ENCODE results near the gene COP1.

COP1 gene

GRCh38 chr1:176217461-176218099, 10.5 kb upstream of the COP1 start:
- Histone ChIP-seq H3K36me3 (ENCODE audit: control insufficient read depth, insufficient read depth, low read length) (no peaks in the 10 kb centered on the region), H3K27me3 (replicated peaks; ENCODE audit: control insufficient read depth, insufficient read depth, low read length) (no peaks in the 10 kb centered on the region), H3K4me3 (replicated peaks; ENCODE audit: low read depth, low read length) (no peak overlapping the region)
- DNase-seq (ENCODE audit: extremely low read depth, insufficient read length): no peak
- no peak for TF ChIP-seq CTCF (IDR thresholded peaks at IDR 0.05; ENCODE audit: insufficient read depth, low read length, poor library complexity, severe bottlenecking)

DNA sequence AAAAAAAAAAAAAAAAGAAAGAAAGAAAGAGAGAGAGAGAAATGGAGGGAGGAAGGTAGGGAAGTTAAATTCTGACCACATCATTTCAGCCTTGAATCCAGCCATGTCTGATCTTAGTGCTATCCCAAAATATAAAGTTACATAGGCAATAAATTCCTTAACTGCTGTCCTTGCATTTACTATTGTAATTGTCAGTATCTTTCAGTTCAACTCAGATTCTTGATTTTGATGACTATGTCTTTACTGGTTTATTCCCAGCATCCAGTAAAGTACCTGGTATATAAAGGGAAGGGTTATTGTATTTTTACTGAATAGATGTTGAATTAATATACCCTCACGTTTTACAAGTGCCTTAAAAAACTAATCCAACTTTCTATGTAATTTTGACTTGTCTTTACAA, 8.9 kb upstream of the COP1 start:
- no peaks in the 10 kb centered on the region for H3K36me3 ChIP-seq (ENCODE audit: control insufficient read depth, insufficient read depth, low read length)
- H3K4me3 ChIP-seq (replicated peaks; ENCODE audit: low read depth, low read length): no peak overlapping the region
- H3K27me3 ChIP-seq (replicated peaks; ENCODE audit: control insufficient read depth, insufficient read depth, low read length): no peaks in the 10 kb centered on the region
- no peak for DNase-seq (ENCODE audit: extremely low read depth, insufficient read length)
- TF ChIP-seq CTCF (IDR thresholded peaks at IDR 0.05; ENCODE audit: insufficient read depth, low read length, poor library complexity, severe bottlenecking): no peak

DNA sequence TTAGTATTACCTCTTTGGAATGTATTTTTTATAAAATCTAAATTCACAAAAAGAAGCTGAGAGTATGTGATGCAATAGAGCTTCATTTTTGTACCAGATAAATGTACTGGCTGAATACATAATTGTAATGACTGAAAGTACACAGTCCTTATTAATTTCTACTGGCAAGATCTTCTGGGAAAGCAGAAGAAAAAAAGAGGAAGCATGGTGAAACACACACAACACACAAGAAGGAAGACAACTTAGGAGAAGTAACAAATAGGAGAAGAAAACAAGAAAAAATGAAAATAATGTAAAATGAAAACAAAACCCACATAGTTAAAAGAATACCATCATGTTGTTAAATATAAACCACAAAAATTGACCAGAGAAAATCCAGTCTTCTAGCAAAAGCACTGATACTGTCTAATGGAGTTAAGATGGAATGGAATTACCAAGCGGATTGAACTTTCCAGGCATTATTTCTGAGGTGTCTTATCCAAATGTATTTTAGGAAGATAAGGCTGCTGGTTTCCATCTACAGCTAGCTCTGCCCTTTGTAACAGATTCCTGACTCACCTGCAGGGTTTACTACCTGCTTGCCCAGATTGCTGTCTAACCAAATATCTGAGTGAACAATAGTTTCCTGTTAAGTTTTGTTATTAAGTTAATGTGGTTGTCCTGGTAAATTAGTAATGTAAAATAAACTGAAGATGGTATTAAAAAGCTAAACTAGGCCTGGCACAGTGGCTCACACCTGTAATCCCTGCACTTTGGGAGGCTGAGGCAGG, 4.5 kb upstream of the COP1 start:
- no peaks in the 10 kb centered on the region for H3K27me3 ChIP-seq (replicated peaks; ENCODE audit: control insufficient read depth, insufficient read depth, low read length)
- H3K4me3 ChIP-seq (replicated peaks; ENCODE audit: low read depth, low read length): no peak overlapping the region
- TF ChIP-seq CTCF (IDR thresholded peaks at IDR 0.05; ENCODE audit: insufficient read depth, low read length, poor library complexity, severe bottlenecking): no peak
- DNase-seq (ENCODE audit: extremely low read depth, insufficient read length): no peak
- no peaks in the 10 kb centered on the region for H3K36me3 ChIP-seq (ENCODE audit: control insufficient read depth, insufficient read depth, low read length)

DNA sequence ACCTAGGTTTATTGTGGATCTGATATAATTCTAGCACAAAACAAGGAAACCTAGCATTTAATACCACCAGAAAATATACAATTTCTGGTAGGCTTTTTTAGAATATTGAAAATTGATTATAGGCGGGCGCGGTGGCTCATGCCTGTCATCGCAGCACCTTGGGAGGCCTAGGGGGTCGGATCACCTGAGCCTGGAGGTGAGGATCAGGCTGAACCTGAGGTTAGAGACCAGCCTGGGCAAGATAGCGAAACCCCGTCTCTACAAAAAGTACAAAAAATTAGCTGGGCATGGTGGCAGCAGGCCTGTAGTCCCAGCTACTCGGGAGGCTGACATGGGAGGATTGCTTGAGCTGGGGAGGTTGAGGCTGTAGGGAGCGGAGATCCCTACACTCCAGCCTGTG, 948 bp upstream of the COP1 start:
- Histone ChIP-seq H3K27me3 (replicated peaks; ENCODE audit: control insufficient read depth, insufficient read depth, low read length) (no peaks in the 10 kb centered on the region), H3K36me3 (ENCODE audit: control insufficient read depth, insufficient read depth, low read length) (no peaks in the 10 kb centered on the region), H3K4me3 (replicated peaks; ENCODE audit: low read depth, low read length) (peak overlapping the region; percentile 77)
- no peak for TF ChIP-seq CTCF (IDR thresholded peaks at IDR 0.05; ENCODE audit: insufficient read depth, low read length, poor library complexity, severe bottlenecking)
- no peak for DNase-seq (ENCODE audit: extremely low read depth, insufficient read length)

GRCh38 chr1:176206006-176206960, 803 bp downstream of the COP1 start:
- H3K36me3 ChIP-seq (ENCODE audit: control insufficient read depth, insufficient read depth, low read length): no peaks in the 10 kb centered on the region
- no peak for TF ChIP-seq CTCF (IDR thresholded peaks at IDR 0.05; ENCODE audit: insufficient read depth, low read length, poor library complexity, severe bottlenecking)
- H3K4me3 ChIP-seq (replicated peaks; ENCODE audit: low read depth, low read length): peak overlapping the region; percentile 77
- no peaks in the 10 kb centered on the region for H3K27me3 ChIP-seq (replicated peaks; ENCODE audit: control insufficient read depth, insufficient read depth, low read length)
- DNase-seq (ENCODE audit: extremely low read depth, insufficient read length): no peak

All from GM06990 (cell line).